GM12872 (cell line): Measurements from ENCODE around the gene TMEM171.

Experiments used
- CTCF ChIP-seq: IDR thresholded peaks from 3 replicates; pipeline ENCODE4 v1.5.1; 2011; ENCODE audit warnings: low read depth, mild to moderate bottlenecking, low read length, moderate library complexity; ENCODE audit not compliant: insufficient read depth

The TMEM171 gene

GRCh38 chr5:73142035-73142434 is 21.7 kb downstream of the TMEM171 start:
- no peak for TF ChIP-seq CTCF

GRCh38 chr5:73143716-73144115 is 23.3 kb downstream of the TMEM171 start:
- TF ChIP-seq CTCF: no peak

GRCh38 chr5:73149540-73149939 is 29.2 kb downstream of the TMEM171 start:
- TF ChIP-seq CTCF: no peak

- no peak for TF ChIP-seq CTCF
Observed at GRCh38 chr5:73150876-73151275, 30.5 kb downstream of the TMEM171 start.

GRCh38 chr5:73151766-73152410 is 31.5 kb downstream of the TMEM171 start:
- no peak for TF ChIP-seq CTCF

- TF ChIP-seq CTCF: no peak
Observed at GRCh38 chr5:73152411-73153388, 32.3 kb downstream of the TMEM171 start.

- TF ChIP-seq CTCF: no peak
Observed at GRCh38 chr5:73153513-73153912, 33.1 kb downstream of the TMEM171 start.
